ENCODE results near the gene GPR161. TPM values are rescaled to one million over a fixed set of nuclear protein-coding genes. Genes with fewer than 3 reads are reported as not detected.

Gene GPR161
- polyA plus RNA-seq, 4 donors, result 19.5 to 26.8 (median 20.8) TPM

GRCh38 chr1:168112673-168113305 lies 23.9 kb downstream of the GPR161 start:
- DNase-seq (ENCODE audit: low read depth in 4 of 4, low spot score in 3 of 4), result no peak

DNA sequence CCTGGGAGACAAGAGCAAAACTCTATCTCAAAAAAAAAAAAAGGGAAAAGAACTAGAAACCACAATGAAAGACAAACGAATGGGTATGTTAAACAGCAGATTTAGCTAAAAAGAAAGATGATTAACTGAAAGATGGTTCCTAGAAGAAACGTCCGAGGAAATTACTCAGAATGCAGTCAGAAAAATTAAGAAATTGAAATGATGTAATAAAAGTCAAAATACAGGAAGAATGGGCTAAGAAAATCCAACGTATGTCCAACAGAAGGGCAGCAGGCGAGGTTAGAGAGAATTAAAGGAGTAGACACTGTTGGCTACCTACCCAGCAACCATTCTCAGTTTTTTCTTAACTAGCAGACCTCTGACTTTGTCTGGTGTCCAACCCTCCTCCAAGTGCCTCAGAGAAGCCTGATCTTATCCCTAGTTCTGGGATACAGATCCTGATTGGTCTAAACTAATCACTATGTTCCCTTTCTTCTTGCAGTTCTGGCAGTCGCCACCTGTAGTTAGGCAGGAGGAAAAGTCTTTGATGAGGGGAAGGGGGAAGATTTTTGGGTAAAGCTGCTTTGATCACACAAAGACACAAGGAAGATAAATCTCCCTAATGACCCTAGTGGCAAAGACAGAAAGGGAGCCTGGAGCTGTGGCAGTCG lies 25.7 kb downstream of the GPR161 start:
- no peak for DNase-seq (ENCODE audit: low read depth in 4 of 4, low spot score in 3 of 4)

DNA sequence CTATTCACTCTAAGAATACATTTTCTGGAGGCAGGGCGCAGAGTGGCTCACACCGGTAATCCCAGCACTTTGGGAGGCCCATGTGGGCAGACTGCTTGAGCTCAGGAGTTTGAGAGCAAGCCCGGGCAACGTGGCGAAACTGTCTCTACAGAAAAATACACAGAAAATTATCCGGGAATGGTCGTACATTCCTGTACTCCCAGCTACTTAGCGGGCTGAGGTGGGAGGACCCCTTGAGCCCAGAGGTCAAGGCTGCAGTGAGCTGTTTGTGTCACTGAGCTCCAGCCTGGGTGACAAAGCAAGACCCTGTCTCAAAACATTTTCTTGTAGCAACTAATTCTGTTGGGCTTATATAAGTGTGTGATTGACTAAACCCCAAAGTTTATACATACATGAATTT lies 30.5 kb downstream of the GPR161 start:
- DNase-seq (ENCODE audit: low read depth in 4 of 4, low spot score in 3 of 4), result no peak

DNA sequence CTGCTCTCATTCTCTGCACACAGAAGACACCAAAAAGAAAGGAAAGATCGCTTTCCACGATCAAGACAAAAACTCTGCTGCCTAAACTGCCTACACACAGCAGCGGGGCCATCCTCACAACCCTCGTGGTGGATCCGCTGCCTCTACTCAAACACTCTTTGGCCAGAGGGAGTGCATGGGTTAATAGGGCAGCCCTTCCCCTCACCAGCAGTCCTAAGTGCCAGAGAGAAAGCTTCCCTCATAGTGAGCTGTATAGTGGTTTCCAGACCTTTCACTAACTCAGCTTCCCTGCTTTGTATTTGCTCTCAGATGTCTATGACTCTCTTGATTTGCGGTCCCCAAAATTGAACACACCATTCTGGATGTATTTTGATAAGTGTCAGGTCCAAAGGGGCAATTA lies 30.9 kb downstream of the GPR161 start:
- no peak for DNase-seq (ENCODE audit: low read depth in 4 of 4, low spot score in 3 of 4)

DNA sequence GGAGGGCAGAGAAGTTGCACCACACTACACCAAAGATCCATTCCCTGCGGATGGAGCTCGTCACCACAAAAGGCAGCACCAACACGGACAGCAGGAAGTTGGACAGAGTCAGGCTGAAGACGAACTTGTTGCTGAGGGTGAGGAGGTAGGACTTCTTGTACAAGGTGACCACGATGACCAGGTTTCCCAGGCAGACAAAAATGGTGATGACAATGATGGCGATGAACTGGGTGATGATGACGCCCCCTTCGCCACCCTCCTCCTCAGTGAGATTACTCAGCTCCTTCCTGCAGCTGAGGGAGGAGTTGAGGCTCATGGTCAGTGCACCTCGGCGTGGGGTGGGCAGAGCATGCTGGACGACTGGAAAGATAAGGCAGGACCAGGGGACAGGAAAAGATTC lies 32.2 kb downstream of the GPR161 start:
- no peak for DNase-seq (ENCODE audit: low read depth in 4 of 4, low spot score in 3 of 4)

DNA sequence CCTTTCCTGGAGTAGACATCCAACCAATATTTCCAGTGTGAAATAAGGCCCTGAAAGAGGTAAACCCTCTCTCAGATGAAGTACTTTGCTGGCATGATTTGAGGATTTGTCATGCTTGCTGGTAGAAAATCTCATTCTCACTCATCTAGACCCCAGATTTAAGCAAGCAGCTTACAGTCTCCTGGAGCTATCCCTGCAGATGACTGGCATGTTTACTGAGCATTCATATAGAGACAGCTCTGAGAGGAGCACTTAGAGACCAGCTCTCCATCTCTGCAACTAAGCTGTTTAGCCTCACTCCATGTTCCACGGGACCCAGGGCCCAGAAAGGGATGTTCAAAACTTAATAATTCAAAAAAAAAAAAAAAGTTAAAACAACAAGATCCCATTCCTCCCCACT lies 34.2 kb downstream of the GPR161 start:
- no peak for DNase-seq (ENCODE audit: low read depth in 4 of 4, low spot score in 3 of 4)

GRCh38 chr1:168101336-168101735 lies 35.4 kb downstream of the GPR161 start:
- no peak for DNase-seq (ENCODE audit: low read depth in 4 of 4, low spot score in 3 of 4)

DNA sequence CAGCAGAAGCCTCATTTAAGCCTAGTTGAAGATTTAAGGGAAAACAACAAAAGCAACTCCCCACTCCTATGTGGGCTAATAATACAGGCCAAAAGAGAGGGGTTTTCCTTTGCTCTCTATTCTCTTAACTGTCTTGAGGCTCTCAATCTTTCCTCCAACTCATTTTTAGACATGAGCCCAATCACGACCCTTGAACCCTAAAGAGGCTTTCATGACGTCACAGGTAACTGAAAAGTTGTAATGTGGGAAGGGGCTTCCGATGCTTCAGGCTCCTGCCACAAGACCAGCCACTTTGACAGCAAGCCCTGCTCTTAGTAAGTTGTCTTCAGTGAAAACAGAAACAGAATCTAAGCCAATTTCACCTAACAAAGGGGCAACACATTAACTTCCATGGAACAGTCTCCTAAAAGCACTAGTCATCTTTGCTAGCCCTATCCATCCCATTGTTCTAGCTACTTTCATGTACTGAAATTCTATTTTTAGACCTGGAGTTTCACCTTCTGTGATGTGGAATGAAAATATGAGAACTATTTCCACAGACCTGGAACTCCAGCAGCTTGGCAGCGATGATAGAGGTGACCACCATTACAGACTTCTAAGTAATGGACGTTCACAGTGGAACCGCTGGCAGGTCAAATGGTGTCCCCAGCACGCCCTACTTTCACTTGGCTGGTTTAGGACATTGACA lies 36.3 kb downstream of the GPR161 start:
- no peak for DNase-seq (ENCODE audit: low read depth in 4 of 4, low spot score in 3 of 4)

- no peak for DNase-seq (ENCODE audit: low read depth in 4 of 4, low spot score in 3 of 4)
Observed at GRCh38 chr1:168099337-168099801, 37.4 kb downstream of the GPR161 start.

DNA sequence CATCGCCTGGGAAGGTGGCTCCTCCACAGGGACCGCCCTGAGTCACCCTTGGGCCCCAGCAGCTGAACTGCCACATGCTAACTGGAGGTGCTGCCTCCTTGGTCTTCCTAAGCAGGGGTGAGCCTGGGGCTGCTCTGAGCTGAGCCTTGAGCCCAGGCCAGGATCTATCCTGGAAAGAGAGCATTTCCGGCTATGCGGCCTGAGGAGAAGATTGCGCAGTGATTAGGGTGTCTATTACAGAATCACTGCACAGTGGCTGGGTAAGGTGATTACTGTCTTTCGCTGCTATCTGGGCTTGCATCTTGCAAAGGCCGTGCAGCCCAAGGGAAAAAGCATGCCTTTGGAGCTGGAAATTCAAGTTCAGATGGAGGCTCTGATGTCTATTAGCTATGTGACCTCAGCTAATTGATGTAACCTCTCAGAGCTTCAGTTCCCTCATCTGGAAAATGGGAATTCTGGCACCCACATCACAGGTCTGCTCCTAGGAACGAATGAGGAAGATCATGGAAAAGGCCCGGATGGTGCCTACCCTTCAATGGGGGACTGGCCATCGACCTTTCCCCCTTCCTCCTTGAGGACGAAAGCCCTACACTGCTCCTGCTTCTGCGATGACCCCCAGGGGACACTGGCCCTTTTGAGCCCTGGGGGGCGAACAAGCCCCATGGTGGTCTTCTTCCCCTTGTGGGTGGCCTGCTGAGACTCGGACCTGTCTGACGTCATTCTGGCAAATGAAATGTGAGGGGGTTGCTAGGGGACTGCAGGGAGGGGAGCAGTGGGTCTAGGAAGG lies 38.0 kb downstream of the GPR161 start:
- DNase-seq (ENCODE audit: low read depth in 4 of 4, low spot score in 3 of 4), result no peak

GRCh38 chr1:168097921-168098528 lies 38.7 kb downstream of the GPR161 start:
- no peak for DNase-seq (ENCODE audit: low read depth in 4 of 4, low spot score in 3 of 4)

- DNase-seq (ENCODE audit: low read depth in 4 of 4, low spot score in 3 of 4), result no peak
Observed at GRCh38 chr1:168096296-168097165, 40.2 kb downstream of the GPR161 start.

DNA sequence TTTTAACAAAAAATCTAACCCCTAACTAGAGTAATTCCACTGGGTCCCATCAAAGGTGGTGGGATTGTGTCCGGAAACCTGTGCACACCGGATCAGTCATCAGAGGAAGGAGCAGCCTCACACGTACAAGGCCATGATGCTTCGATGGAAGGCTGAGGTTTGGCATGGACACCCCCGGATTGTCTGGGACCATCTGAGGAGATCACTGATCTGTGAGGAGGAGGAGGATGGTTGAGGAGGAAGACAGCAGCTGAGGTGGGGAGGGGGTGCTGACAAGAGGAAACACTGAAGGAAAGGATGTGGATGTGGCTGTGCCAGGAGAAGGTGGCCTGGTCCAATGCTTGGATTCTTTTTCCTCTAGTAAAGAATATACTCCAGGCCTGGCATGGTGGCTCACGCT lies 41.3 kb downstream of the GPR161 start:
- no peak for DNase-seq (ENCODE audit: low read depth in 4 of 4, low spot score in 3 of 4)

GRCh38 chr1:168093616-168094015 lies 43.1 kb downstream of the GPR161 start:
- no peak for DNase-seq (ENCODE audit: low read depth in 4 of 4, low spot score in 3 of 4)

GRCh38 chr1:168092566-168093355 lies 44.0 kb downstream of the GPR161 start:
- no peak for DNase-seq (ENCODE audit: low read depth in 4 of 4, low spot score in 3 of 4)

GRCh38 chr1:168091720-168092550 lies 44.8 kb downstream of the GPR161 start:
- DNase-seq (ENCODE audit: low read depth in 4 of 4, low spot score in 3 of 4), result no peak

DNA sequence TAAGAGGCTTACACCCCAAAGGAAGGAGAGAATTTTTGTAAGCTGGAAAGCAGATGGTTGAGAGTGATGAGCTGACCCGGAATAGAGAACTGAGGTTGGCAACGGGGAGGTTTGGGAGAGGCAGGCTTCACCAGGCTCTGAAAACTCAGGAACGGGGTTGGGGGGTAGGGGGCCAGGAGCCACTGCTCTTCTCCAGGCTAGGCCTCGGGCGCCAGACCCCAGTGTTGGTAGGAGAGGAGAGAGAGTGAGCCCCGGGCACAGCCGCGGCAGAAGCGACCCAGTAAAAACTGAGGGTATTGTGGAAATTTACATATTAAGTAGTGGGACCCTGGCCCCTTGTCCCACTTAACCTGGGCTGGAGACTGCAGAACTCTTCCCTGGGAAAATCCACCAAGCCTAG lies 45.7 kb downstream of the GPR161 start:
- no peak for DNase-seq (ENCODE audit: low read depth in 4 of 4, low spot score in 3 of 4)

DNA sequence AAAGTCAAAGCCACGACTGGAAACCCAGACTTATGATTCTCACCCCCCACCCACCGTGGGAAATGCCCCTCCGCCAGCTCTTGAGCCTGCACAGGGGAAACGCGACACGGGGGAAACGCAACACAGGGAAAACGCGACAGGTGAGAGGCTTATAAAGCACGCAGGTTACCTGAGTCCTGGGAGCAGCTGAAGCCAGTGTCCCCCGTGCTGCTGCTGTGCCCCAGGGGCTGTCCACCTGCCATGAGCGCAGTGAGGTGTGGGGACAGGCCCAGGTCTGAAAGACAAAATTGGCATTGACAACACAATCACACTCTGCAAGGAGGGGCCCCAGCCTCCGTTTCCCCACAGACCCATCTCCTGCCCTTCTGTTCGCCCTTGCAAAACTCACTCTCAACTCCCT lies 46.3 kb downstream of the GPR161 start:
- no peak for DNase-seq (ENCODE audit: low read depth in 4 of 4, low spot score in 3 of 4)

All from left renal pelvis (tissue), 4 donors.